ENCODE results near the gene PDE3A. TPM values are rescaled to one million over a fixed set of nuclear protein-coding genes. Genes with fewer than 3 reads are reported as not detected.

Gene PDE3A
- total RNA-seq, 1 donor from 2014 or later: 5.5 TPM

DNA sequence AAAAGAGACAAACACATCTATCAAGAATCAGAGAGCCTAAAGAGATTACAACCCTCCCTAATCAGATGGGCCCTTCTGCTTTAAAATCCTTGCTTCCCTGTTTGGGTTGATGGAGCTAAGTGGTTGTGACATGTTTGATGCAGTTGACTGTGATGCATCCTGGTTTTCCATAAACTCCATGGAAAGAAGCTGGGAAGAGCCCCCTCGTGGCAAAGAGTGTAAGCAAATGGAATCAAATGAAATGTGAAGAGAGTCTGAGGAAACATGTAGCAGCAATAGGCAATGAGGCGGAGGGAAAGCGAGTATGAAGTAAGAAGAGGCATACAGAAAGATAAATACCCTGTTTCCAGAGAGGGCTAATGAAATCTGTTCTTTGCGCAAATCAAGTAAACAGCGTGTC is 256.4 kb downstream of the PDE3A start:
- intact Hi-C loops (cut with DNase I): no loop called here
- Histone ChIP-seq H3K27ac (no peak overlapping the region), H3K9me3 (no peaks in the 10 kb centered on the region), H3K36me3 (no peaks in the 10 kb centered on the region), H3K4me1 (no peaks in the 10 kb centered on the region), H3K4me3 (no peak overlapping the region), H3K27me3 (ENCODE audit: low read depth) (no peaks in the 10 kb centered on the region)
- ATAC-seq: no peak
- no peak for DNase-seq
- TF ChIP-seq, protein P1, sequence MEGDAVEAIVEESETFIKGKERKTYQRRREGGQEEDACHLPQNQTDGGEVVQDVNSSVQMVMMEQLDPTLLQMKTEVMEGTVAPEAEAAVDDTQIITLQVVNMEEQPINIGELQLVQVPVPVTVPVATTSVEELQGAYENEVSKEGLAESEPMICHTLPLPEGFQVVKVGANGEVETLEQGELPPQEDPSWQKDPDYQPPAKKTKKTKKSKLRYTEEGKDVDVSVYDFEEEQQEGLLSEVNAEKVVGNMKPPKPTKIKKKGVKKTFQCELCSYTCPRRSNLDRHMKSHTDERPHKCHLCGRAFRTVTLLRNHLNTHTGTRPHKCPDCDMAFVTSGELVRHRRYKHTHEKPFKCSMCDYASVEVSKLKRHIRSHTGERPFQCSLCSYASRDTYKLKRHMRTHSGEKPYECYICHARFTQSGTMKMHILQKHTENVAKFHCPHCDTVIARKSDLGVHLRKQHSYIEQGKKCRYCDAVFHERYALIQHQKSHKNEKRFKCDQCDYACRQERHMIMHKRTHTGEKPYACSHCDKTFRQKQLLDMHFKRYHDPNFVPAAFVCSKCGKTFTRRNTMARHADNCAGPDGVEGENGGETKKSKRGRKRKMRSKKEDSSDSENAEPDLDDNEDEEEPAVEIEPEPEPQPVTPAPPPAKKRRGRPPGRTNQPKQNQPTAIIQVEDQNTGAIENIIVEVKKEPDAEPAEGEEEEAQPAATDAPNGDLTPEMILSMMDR (IDR thresholded peaks at IDR 0.05): no peak

DNA sequence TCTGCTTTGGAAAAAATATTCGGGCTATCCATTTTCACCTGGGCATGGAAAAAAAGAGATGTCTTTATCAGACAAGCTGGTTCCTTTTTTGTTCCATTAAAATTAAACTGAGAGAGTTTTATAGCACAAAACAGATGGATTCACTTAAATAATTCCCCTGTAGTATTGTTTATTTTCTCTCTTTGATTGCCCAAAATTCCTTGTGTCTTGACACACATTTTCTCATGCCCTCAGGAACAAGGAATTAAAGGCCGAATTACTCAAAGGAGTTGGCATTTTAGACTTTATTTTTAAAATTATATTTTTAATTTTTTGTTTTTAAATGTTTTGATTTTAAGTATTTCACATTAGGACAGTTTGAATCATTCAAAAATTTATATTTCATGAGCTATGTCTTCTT is 257.2 kb downstream of the PDE3A start:
- TF ChIP-seq, protein P1 (IDR thresholded peaks at IDR 0.05): no peak
- Histone ChIP-seq H3K36me3 (no peaks in the 10 kb centered on the region), H3K4me3 (no peak overlapping the region), H3K4me1 (no peaks in the 10 kb centered on the region), H3K9me3 (no peaks in the 10 kb centered on the region), H3K27ac (no peak overlapping the region), H3K27me3 (ENCODE audit: low read depth) (no peaks in the 10 kb centered on the region)
- no peak for DNase-seq
- no peak for ATAC-seq
- intact Hi-C loops (cut with DNase I): no loop called here

DNA sequence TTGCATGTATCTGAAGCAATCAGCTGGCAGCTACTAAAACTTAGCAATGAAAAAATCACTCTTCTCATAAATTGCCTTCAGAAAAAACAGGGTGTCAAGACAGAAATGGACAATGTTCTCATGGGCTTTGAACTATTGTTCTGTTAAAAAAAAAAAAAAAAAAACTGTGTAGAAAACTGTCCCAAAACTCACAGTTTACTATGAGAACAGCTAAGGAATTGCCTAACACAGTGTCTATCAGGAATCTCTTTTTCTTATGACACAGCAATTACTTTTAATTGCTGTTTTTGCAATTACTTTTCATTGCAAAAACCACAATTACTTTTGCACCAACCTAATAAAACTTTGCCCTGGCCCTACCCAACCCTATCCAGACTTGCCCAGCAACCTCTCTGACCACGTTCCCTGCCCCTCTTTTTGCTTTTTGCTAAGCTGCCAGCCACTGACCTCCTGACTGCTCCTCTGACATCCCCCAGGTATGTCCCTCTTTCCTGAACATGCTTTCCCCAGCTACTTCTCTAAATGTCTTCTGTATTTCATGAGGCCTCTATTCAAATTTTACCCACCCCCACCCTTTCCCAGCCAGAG is 258.8 kb downstream of the PDE3A start:
- intact Hi-C loops (cut with DNase I): no loop called here
- Histone ChIP-seq H3K36me3 (no peaks in the 10 kb centered on the region), H3K4me3 (no peak overlapping the region), H3K27me3 (ENCODE audit: low read depth) (no peaks in the 10 kb centered on the region), H3K9me3 (no peaks in the 10 kb centered on the region), H3K4me1 (no peaks in the 10 kb centered on the region), H3K27ac (no peak overlapping the region)
- no peak for ATAC-seq
- DNase-seq: no peak
- TF ChIP-seq, protein P1 (IDR thresholded peaks at IDR 0.05): no peak

DNA sequence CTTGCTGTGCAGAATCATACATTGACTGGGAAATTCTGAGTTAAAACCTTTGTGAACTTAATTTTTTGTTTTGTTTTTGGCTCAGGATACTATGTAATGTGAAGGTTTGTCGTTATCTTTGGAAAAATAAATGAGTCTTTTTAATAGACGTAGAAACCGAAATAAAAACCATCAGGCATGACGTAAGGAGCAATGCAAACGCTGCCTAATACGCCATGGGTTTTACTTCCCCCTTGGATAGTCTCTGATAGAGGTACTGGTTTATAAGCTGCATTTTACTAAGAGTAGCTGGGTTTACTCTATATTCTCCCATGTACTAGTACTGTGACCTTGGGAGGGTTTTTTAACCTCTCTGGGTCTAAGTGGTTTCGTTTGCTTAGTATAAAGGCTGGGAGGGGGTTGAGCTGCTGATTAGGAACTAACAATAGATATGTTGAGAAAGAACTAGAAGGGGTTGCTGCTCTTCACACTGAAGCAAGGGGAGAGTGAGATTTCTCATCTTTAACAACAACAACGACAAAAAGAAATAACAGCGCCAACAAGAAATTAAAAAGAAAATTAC is 260.0 kb downstream of the PDE3A start:
- ATAC-seq: no peak
- H3K36me3 ChIP-seq: no peaks in the 10 kb centered on the region
- TF ChIP-seq, protein P1 (IDR thresholded peaks at IDR 0.05): no peak
- intact Hi-C loops (cut with DNase I): no loop called here
- H3K27ac ChIP-seq: no peak overlapping the region
- H3K4me3 ChIP-seq: no peak overlapping the region
- no peaks in the 10 kb centered on the region for H3K4me1 ChIP-seq
- H3K9me3 ChIP-seq: no peaks in the 10 kb centered on the region
- DNase-seq: no peak
- no peaks in the 10 kb centered on the region for H3K27me3 ChIP-seq (ENCODE audit: low read depth)

DNA sequence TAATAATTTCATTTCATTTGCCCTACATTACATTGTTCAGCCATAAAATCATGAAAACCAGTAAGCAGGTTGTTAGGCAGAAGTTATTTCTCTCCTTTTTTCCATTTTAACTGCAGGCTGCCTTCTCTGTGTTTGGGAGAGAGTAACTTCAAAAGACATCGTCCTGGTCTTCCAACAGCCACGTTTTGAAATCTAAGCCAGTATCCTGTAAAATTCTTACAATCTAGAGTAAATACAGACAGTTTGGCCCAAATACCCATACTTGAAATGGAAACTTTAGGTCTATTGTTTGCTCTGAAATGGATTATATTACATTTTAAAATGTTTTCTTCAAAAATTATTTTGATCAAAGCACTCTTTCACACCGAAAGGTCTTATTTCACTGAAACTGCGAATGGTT is 260.7 kb downstream of the PDE3A start:
- intact Hi-C loops (cut with DNase I): no loop called here
- DNase-seq (no peak), ATAC-seq (no peak)
- no peaks in the 10 kb centered on the region for H3K36me3 ChIP-seq
- no peaks in the 10 kb centered on the region for H3K9me3 ChIP-seq
- no peaks in the 10 kb centered on the region for H3K4me1 ChIP-seq
- TF ChIP-seq, protein P1 (IDR thresholded peaks at IDR 0.05): no peak
- H3K27ac ChIP-seq: no peak overlapping the region
- no peaks in the 10 kb centered on the region for H3K27me3 ChIP-seq (ENCODE audit: low read depth)
- no peak overlapping the region for H3K4me3 ChIP-seq

Measured in lower lobe of right lung (tissue), 2 donors.